GM18498 (cell line): ENCODE measurements around the gene STRC.
"Not testable (repeated sequence)": the region's sequence is repeated elsewhere in the genome, so short reads cannot be mapped to it uniquely, and the experiment has no call there.

Experiments
- ATAC-seq: cut with Tn5 transposase; IDR thresholded peaks from one replicate; pipeline ENCODE4 v1.9.1; 2021; ENCODE audit warnings: mild to moderate bottlenecking, moderate library complexity; ENCODE audit not compliant: unreplicated experiment

Gene STRC

DNA sequence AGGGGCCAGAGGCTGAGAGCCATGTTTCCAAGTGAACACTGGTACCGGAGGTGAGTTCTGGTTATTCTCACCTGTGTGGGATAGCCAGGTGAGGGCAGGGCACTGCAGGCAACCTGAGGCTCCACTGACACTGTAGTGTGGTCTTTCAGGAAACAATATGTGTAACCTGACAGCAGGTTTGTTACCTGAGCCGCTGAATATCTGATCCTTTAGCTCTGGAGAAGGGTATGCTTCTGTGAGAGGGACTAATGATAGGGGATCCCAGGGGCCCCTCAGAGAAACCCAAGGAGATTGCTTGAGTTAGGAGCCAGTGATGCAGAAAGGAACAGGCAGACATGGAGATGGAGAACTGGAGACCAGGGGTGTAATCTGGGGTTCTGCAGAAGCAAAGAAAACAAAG, at the start of gene STRC:
STRC (minus strand) TSS at position 101 of the 400 bp plus-strand sequence; CDS start at position 23, 78 bp downstream.
- not testable (repeated sequence) for ATAC-seq

DNA sequence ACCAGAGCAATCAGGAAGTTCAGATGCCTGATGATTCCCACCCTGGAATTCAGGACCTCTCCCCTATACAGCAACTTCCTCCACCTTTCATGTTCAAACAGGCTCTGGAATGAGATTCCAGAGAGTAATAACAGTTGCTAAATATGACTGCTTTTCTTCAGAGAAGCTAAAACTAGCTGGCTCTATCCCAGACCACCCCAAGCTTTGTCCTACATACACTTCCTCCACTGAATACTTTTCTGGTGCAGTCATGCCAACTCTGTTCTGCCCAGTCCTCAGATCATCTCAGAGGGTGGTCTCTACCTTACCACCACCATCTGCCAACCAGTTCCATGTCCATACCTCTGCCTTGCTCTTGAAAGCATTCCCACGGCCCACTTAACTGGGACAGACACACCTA, 47.6 kb upstream of the STRC start:
- ATAC-seq: not testable (repeated sequence)

GRCh38 chr15:43663333-43663732, 44.7 kb upstream of the STRC start:
- ATAC-seq: not testable (repeated sequence)

DNA sequence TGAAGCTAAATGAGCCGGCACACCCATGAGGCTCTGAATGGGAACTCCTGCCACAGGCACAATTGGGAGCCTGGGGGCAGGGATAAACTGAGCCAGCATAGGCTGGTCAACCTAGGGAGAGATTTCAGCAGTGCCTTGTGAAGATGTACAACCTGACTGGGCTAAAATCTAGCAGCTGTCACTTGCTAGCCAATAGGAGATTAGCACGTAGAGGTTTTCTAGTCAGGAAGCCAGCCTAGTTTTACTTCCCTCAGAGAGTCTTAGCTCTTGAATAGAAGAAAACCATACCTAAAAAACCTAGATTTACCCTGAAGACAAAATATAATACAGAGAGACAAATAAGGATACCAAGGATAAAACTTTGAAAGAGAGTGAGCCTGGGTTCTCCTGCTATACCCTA, 43.7 kb upstream of the STRC start:
- ATAC-seq: not testable (repeated sequence)

- not testable (repeated sequence) for ATAC-seq
Observed at GRCh38 chr15:43659727-43660126, 41.1 kb upstream of the STRC start.

- not testable (repeated sequence) for ATAC-seq
Observed at GRCh38 chr15:43649430-43649926, 30.9 kb upstream of the STRC start.

DNA sequence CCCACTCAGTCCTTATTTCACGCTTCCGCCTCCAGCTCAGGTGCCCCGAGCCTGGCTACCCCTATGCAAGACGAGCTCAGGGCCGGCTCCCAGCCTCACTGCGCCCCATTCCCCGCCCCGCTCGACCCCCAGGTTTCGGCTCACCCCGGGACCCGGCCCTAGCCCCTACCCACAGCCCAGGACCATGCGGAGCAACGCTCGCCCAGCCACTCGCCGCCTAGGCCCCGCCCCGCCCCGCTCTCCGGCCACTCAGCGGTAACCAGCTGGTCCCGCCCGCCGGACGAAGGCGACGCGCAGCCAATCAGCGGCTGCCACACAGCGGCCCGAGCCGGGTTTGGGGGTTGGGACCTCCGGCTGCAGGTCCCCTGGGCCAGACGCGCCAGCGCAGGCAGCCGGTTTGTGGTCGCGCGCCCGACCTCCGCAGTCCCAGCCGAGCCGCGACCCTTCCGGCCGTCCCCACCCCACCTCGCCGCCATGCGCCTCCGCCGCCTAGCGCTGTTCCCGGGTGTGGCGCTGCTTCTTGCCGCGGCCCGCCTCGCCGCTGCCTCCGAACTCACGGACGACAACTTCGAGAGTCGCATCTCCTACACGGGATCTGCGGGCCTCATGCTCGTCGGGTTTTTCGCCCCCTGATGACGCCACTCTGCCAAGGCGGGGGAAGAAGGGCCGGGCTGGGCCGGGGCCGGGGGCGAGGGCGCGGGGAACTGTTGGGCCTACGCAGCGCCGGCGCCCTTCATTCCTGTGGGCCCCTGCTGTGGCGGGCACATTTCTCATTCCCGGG, 30.2 kb upstream of the STRC start, which contains the start of gene CATSPER2:
CATSPER2 (minus strand) TSS at position 196 of the 781 bp plus-strand sequence. CDS start 783 bp downstream, outside the sequence.
- ATAC-seq: no peak

- peak; percentile 43 for ATAC-seq
Observed at GRCh38 chr15:43638464-43639204, 20.0 kb upstream of the STRC start.

DNA sequence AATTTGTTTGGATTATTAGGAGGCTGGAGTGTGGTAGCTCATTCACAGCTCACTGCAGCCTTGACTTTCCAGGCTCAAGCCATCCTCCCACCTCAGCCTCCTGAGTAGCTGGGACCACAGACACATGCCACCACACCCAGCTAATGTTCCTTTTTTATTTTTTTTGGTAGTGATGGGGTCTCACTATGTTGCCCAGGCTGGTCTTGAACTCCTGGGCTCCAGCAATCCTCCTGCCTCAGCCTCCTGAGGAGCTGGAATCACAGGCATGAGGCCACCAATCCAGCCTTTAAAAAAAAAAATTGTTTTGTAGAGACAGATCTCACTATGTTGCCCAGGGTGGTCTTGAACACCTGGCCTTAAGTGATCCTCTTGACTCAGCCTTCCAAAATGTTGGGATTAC, 8.3 kb upstream of the STRC start:
- not testable (repeated sequence) for ATAC-seq

DNA sequence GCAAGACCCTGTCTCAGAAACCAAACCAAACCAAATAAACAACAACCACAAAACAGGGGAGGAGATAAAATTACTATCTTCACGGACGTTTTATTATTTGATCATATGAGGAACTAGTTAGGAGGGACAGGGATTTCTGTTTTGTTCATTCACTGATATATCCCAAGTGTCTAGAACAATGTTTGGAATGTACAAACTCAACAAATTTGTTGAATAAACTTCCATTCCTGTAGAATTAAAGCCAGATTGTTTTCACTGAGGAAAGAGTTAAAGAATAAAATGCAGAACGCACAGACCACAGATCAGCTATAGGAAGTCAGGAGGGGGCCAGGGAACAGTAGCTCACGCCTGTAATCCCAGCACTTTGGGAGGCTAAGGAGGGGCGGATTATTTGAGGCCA, 6.5 kb upstream of the STRC start:
- no peak for ATAC-seq

GRCh38 chr15:43622068-43622799, 3.6 kb upstream of the STRC start:
- not testable (repeated sequence) for ATAC-seq

DNA sequence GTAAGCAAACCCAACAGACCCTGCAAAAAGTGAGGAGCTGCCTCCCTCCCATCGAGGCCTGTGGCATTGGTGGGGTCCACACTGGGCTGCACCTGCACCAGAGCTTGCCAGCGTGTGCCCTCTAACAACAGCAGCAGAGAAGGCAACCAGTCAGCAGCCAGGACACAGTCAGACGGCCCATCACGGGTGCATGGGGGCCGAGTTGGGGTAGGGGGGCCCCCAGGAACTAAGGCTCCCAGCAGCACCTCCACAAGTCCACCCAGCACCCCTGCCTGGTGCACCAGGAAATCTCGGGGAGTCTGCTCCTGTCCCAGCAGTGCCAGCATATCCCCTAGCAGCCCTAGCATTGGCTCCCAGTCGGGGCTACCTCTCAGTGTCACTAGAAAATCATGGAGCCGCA, 850 bp downstream of the STRC start:
- ATAC-seq: not testable (repeated sequence)

DNA sequence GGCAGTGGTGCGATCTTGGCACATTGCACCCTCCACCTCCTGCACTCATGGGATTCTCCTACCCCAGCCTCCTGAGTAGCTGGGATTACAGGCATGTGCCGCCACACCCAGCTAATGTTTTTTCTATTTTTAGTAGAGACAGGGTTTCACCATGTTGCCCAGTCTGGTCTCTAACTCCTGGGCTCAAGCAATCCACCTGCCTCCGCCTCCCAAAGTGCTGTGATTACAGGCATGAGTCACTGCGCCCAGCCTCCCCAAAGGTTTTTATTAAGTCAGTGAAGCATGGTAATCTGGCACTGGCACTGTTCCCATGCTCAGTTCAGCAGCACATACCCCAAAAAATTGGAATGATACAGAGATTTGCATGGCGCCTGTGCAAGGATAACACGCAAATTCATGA, 16.4 kb downstream of the STRC start:
- not testable (repeated sequence) for ATAC-seq

DNA sequence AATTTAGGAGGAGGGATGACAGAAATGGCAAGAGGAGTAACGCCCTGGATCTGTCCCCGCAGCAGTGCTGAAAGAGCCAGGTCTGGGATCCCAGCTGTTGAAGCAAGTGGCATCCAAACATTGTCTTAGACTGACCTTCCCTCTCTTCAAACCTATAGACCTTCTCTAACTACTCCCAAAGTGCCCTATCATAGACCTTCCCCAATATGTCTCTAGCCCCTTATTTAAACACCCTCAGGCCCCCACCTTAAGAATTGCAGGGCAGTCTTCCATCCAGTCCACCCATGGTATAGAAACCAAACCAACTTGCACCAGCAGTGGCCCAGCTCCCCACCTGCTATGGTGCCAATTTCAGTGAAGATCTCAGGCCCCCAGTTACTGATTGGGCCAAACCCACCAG, 18.4 kb downstream of the STRC start:
- not testable (repeated sequence) for ATAC-seq

DNA sequence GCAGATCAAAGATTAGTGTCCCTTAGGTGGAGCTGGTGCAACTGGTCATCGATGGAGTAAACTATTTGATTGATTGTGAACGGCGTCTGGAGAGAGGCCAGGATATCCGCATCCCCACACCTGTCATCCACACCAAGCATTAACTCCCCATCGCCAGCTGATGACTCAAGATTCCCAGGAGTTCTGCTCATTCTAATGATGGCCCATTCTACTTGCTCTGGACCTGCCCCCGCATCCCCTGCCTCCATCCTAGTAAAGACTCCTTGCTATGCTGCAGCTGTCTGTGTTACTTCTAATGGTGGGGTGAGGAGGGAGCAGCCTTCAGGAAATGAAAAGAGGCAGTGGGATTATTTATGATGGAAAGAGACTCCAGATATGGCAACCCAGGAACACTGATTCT, 19.5 kb downstream of the STRC start:
- not testable (repeated sequence) for ATAC-seq

DNA sequence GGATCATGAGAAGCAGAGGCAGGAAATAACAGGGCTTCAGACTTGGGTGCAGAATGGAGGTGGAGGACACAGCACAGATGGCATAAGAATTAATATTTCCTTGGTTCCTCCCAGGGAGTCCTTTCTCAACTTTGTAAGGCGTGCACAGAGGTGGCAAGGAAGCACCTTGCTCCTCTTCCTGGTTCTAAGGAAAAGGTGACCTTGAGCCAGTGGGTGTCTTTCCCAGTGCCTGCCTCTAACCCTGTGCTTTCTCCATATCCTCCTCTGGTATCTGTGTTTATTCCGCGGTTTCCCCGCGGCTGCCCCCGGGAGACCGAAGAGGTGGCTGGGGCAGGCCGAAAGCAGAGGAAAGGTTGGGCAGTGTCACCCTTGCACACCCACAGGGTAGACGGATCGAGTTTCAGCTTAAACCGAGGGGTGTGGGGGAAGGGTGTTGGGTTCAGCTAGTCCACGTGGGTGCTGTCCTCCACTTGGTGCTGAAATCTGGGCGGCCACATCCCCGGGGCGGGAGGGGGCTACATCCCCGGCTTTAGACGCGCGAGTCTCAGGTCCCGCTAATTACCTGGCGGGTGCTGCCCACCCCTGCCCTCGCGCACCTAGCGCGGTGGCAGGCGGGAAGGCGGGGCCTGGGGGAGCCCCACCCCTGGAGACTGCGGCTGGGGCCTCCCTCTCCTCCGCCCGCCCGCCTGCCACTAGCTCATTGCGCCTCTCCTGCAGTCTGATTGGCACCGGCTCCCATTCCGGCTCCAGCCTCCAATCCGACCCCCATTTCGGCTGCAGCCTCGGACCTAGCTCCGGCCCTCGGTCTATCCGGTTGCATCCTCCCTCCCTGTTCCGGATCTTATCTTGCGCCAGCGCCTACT, 25.0 kb downstream of the STRC start, which contains the start of gene CKMT1B:
CKMT1B (plus strand) TSS at position 700 of the 863 bp plus-strand sequence. CDS start 192 bp downstream, outside the sequence.
- ATAC-seq: not testable (repeated sequence)

GRCh38 chr15:43592841-43593240, 25.8 kb downstream of the STRC start:
- ATAC-seq: not testable (repeated sequence)

- ATAC-seq: peak; percentile 93
Observed at GRCh38 chr15:43589778-43590466, 28.7 kb downstream of the STRC start, which contains the start of gene PPIP5K1. TSS of gene PPIP5K1 (minus strand) at chr15:43590208. CDS start at chr15:43584504, 5,704 bp downstream.

DNA sequence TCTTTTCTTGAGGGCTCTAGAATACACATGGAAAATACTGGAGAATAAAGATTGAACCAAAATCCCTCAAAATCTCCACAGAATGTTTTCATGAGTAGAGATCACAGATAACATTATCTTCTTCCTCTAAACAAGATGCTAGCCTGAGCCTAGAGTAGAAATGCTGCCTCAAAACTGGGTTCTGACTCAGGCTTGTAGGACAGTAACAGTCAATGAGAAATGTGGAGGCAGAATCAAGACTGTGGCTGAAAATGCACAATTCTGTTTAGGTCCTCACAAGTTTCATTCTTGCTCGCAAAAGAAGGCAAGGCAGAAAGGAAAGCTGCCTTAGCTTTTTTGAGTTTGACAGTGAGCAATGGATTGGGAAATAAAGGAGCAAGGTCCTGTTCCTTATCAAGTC, 44.0 kb downstream of the STRC start:
- not testable (repeated sequence) for ATAC-seq
